GM23338 (cell line): ENCODE measurements around the gene RAD52. TPM values are rescaled to one million over a fixed set of nuclear protein-coding genes. Genes with fewer than 3 reads are reported as not detected.

Source experiments
- ATAC-seq: fragments of 200-7000 bp; cut with Tn5 transposase; 3 replicates; pipeline ENCODE4 v1.9.1; 2020
- DNase-seq: peaks from one replicate; pipeline ENCODE4 v3.0.0-alpha.2; 2015; ENCODE audit warnings: low spot score
- H2AFZ ChIP-seq: fragments of 200-600 bp; sonication (generic); 2 replicates; pipeline ENCODE4 v1.8.0; 2016; ENCODE audit warnings: antibody characterized with exemption, mild to moderate bottlenecking, moderate library complexity
- H3F3A ChIP-seq: fragments of 200-600 bp; sonication (generic); replicated peaks from 2 replicates; pipeline ENCODE4 v1.8.0; 2017; ENCODE audit warnings: antibody characterized with exemption, mixed run types, low read depth
- H3K27ac ChIP-seq: fragments of 200-600 bp; sonication (generic); 2 replicates; pipeline ENCODE4 v1.6.1; 2016; ENCODE audit warnings: low read depth
- H3K27me3 ChIP-seq: fragments of 200-600 bp; sonication (generic); 2 replicates; pipeline ENCODE4 v1.8.0; 2016; ENCODE audit warnings: mild to moderate bottlenecking, mixed run types, moderate library complexity; ENCODE audit not compliant: insufficient read depth
- H3K36me3 ChIP-seq: fragments of 200-600 bp; sonication (generic); 2 replicates; pipeline ENCODE4 v1.8.0; 2016; ENCODE audit warnings: mild to moderate bottlenecking; ENCODE audit not compliant: insufficient read depth
- H3K4me1 ChIP-seq: fragments of 200-600 bp; sonication (generic); 2 replicates; pipeline ENCODE4 v1.8.0; 2016; ENCODE audit warnings: mild to moderate bottlenecking, moderate library complexity; ENCODE audit not compliant: insufficient read depth
- H3K4me2 ChIP-seq: fragments of 200-600 bp; sonication (generic); 2 replicates; pipeline ENCODE4 v1.7.1; 2017; ENCODE audit warnings: mixed run types
- H3K4me3 ChIP-seq: fragments of 200-600 bp; sonication (generic); 2 replicates; pipeline ENCODE4 v1.6.1; 2016; ENCODE audit warnings: mixed run types
- H3K79me2 ChIP-seq: fragments of 200-600 bp; sonication (generic); replicated peaks from 2 replicates; pipeline ENCODE4 v1.8.0; 2017; ENCODE audit warnings: mild to moderate bottlenecking; ENCODE audit not compliant: insufficient read depth
- H3K9me2 ChIP-seq: fragments of 200-600 bp; sonication (generic); 2 replicates; pipeline ENCODE4 v1.8.0; 2017; ENCODE audit not compliant: insufficient read depth
- H4K20me1 ChIP-seq: fragments of 200-600 bp; sonication (generic); replicated peaks from 2 replicates; pipeline ENCODE4 v1.8.0; 2017; ENCODE audit warnings: mild to moderate bottlenecking; ENCODE audit not compliant: insufficient read depth
- H3K27ac Mint-ChIP-seq: 2 replicates; pipeline ENCODE4 v1.8.0; 2020; ENCODE audit warnings: inconsistent platforms, mild to moderate bottlenecking, moderate library complexity, mixed read lengths
- H3K27me3 Mint-ChIP-seq: 3 replicates; pipeline ENCODE4 v1.8.0; 2022; ENCODE audit warnings: low read depth, mild to moderate bottlenecking, moderate library complexity, mixed read lengths, inconsistent platforms; ENCODE audit not compliant: insufficient read depth, poor library complexity
- H3K36me3 Mint-ChIP-seq: 3 replicates; pipeline ENCODE4 v1.8.0; 2021; ENCODE audit warnings: low read depth, mild to moderate bottlenecking, inconsistent platforms, moderate library complexity, mixed read lengths
- H3K4me1 Mint-ChIP-seq: 3 replicates; pipeline ENCODE4 v1.8.0; 2020; ENCODE audit warnings: mild to moderate bottlenecking, inconsistent platforms, mixed read lengths
- H3K4me3 Mint-ChIP-seq: 3 replicates; pipeline ENCODE4 v1.8.0; 2021; ENCODE audit warnings: moderate library complexity, mild to moderate bottlenecking, inconsistent platforms, mixed read lengths
- H3K9me3 Mint-ChIP-seq: 3 replicates; pipeline ENCODE4 v1.8.0; 2020; ENCODE audit warnings: moderate library complexity, mild to moderate bottlenecking, inconsistent platforms, mixed read lengths
- CREB1 ChIP-seq: fragments of 250-450 bp; sonication (Bioruptor Pico); IDR thresholded peaks from 2 replicates; pipeline ENCODE4 v1.5.0; 2020; ENCODE audit warnings: low read depth, mild to moderate bottlenecking, moderate library complexity
- EZH2 ChIP-seq: fragments of 200-600 bp; sonication (generic); IDR thresholded peaks from one replicate; pipeline ENCODE4 v1.8.0; 2017; ENCODE audit warnings: antibody characterized with exemption, mild to moderate bottlenecking, low read depth; ENCODE audit not compliant: unreplicated experiment
- EZH2phosphoT487 ChIP-seq: fragments of 200-600 bp; sonication (generic); IDR thresholded peaks from one replicate; pipeline ENCODE4 v1.8.1; 2018; ENCODE audit warnings: antibody characterized with exemption; ENCODE audit not compliant: unreplicated experiment
- JUNB ChIP-seq: IDR thresholded peaks from one replicate; pipeline ENCODE4 v1.6.1; 2016; ENCODE audit warnings: antibody characterized with exemption; ENCODE audit not compliant: unreplicated experiment
- NANOG ChIP-seq: IDR thresholded peaks from 2 replicates; pipeline ENCODE4 v1.6.1; 2016; ENCODE audit warnings: antibody characterized with exemption, borderline replicate concordance
- POLR2AphosphoS5 ChIP-seq: IDR thresholded peaks from 2 replicates; pipeline ENCODE4 v1.6.1; 2016; ENCODE audit warnings: antibody characterized with exemption, low read depth
- STAT1 ChIP-seq: IDR thresholded peaks from one replicate; pipeline ENCODE4 v1.6.1; 2016; ENCODE audit warnings: antibody characterized with exemption; ENCODE audit not compliant: unreplicated experiment
- ZNF114 ChIP-seq: fragments of 250-450 bp; sonication (Bioruptor Pico); IDR thresholded peaks from 2 replicates; pipeline ENCODE4 v1.5.0; 2020; ENCODE audit warnings: mild to moderate bottlenecking, moderate library complexity
- ZNF331 ChIP-seq: fragments of 250-450 bp; sonication (Bioruptor Pico); IDR thresholded peaks from 2 replicates; pipeline ENCODE4 v1.5.0; 2020; ENCODE audit warnings: low read depth, mild to moderate bottlenecking, moderate library complexity
- polyA plus RNA-seq: library from polyadenylated mRNA; unstranded; fragments of >200 nt; fragmentation: Nextera tagmentation; extraction: Ambion mirVana; gene quantifications from 2 replicates; pipeline ENCODE4 v1.2.1, GENCODE V29; 2016
- total RNA-seq: library from RNA; depleted of rRNA; stranded (reverse); fragments of >200 nt; shearing (Covaris generic); gene quantifications from 2 replicates; pipeline ENCODE4 v1.2.3, GENCODE V29; 2014
- TF ChIP-seq, protein P1 (sequence below): fragments of 250-450 bp; sonication (Bioruptor Pico); IDR thresholded peaks from 2 replicates; pipeline ENCODE4 v1.5.0; 2020; ENCODE audit warnings: mild to moderate bottlenecking, moderate library complexity
- TF ChIP-seq, protein P2 (sequence below), 2 experiments: fragments of 200-600 bp in 1 of 2; sonication (generic) in 1 of 2; conservative IDR thresholded peaks; 2 replicates each; pipeline versions ENCODE4 v1.5.1 to v1.6.1; 2016 to 2017; ENCODE audit warnings: antibody characterized with exemption in 2 of 2, low read depth in 2 of 2, mild to moderate bottlenecking in 2 of 2, moderate library complexity in 1 of 2
- TF ChIP-seq, protein P3 (sequence below): IDR thresholded peaks from 2 replicates; pipeline ENCODE4 v1.6.1; 2016; ENCODE audit warnings: antibody characterized with exemption

Gene RAD52
- total and polyA plus RNA-seq, 2 experiments from 2014 or later, result 10.9 to 21.3 TPM

DNA sequence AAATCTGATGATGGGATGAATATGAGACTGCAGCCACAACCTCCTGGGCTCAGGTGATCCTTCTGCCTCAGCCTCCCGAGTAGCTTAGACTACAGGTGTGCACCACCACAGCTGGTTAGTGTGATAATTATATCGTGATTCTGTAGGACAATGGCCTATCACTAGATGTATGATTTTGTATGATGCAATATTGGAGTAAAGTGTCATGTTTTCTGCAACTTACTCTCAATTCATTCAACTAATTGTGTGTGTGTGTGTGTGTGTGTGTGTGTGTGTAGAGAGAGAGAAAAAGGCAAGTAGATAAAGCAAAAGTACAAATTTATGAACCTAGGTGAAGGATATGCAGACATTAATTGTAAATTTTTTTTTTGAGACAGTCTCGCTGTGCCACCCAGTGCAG, 10.7 kb downstream of the RAD52 start:
- no peak for TF ChIP-seq STAT1
- no peak for TF ChIP-seq EZH2phosphoT487
- no peak for TF ChIP-seq ZNF331 (CRISPR knock-in tag)
- TF ChIP-seq POLR2AphosphoS5, result no peak
- TF ChIP-seq CREB1 (CRISPR knock-in tag), result no peak
- TF ChIP-seq, protein P1, sequence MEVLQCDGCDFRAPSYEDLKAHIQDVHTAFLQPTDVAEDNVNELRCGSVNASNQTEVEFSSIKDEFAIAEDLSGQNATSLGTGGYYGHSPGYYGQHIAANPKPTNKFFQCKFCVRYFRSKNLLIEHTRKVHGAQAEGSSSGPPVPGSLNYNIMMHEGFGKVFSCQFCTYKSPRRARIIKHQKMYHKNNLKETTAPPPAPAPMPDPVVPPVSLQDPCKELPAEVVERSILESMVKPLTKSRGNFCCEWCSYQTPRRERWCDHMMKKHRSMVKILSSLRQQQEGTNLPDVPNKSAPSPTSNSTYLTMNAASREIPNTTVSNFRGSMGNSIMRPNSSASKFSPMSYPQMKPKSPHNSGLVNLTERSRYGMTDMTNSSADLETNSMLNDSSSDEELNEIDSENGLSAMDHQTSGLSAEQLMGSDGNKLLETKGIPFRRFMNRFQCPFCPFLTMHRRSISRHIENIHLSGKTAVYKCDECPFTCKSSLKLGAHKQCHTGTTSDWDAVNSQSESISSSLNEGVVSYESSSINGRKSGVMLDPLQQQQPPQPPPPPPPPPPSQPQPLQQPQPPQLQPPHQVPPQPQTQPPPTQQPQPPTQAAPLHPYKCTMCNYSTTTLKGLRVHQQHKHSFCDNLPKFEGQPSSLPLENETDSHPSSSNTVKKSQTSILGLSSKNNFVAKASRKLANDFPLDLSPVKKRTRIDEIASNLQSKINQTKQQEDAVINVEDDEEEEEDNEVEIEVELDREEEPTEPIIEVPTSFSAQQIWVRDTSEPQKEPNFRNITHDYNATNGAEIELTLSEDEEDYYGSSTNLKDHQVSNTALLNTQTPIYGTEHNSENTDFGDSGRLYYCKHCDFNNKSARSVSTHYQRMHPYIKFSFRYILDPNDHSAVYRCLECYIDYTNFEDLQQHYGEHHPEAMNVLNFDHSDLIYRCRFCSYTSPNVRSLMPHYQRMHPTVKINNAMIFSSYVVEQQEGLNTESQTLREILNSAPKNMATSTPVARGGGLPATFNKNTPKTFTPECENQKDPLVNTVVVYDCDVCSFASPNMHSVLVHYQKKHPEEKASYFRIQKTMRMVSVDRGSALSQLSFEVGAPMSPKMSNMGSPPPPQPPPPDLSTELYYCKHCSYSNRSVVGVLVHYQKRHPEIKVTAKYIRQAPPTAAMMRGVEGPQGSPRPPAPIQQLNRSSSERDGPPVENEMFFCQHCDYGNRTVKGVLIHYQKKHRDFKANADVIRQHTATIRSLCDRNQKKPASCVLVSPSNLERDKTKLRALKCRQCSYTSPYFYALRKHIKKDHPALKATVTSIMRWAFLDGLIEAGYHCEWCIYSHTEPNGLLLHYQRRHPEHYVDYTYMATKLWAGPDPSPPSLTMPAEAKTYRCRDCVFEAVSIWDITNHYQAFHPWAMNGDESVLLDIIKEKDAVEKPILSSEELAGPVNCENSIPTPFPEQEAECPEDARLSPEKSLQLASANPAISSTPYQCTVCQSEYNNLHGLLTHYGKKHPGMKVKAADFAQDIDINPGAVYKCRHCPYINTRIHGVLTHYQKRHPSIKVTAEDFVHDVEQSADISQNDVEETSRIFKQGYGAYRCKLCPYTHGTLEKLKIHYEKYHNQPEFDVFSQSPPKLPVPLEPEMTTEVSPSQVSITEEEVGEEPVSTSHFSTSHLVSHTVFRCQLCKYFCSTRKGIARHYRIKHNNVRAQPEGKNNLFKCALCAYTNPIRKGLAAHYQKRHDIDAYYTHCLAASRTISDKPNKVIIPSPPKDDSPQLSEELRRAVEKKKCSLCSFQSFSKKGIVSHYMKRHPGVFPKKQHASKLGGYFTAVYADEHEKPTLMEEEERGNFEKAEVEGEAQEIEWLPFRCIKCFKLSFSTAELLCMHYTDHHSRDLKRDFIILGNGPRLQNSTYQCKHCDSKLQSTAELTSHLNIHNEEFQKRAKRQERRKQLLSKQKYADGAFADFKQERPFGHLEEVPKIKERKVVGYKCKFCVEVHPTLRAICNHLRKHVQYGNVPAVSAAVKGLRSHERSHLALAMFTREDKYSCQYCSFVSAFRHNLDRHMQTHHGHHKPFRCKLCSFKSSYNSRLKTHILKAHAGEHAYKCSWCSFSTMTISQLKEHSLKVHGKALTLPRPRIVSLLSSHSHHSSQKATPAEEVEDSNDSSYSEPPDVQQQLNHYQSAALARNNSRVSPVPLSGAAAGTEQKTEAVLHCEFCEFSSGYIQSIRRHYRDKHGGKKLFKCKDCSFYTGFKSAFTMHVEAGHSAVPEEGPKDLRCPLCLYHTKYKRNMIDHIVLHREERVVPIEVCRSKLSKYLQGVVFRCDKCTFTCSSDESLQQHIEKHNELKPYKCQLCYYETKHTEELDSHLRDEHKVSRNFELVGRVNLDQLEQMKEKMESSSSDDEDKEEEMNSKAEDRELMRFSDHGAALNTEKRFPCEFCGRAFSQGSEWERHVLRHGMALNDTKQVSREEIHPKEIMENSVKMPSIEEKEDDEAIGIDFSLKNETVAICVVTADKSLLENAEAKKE, result no peak
- TF ChIP-seq, protein P2, sequence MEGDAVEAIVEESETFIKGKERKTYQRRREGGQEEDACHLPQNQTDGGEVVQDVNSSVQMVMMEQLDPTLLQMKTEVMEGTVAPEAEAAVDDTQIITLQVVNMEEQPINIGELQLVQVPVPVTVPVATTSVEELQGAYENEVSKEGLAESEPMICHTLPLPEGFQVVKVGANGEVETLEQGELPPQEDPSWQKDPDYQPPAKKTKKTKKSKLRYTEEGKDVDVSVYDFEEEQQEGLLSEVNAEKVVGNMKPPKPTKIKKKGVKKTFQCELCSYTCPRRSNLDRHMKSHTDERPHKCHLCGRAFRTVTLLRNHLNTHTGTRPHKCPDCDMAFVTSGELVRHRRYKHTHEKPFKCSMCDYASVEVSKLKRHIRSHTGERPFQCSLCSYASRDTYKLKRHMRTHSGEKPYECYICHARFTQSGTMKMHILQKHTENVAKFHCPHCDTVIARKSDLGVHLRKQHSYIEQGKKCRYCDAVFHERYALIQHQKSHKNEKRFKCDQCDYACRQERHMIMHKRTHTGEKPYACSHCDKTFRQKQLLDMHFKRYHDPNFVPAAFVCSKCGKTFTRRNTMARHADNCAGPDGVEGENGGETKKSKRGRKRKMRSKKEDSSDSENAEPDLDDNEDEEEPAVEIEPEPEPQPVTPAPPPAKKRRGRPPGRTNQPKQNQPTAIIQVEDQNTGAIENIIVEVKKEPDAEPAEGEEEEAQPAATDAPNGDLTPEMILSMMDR (conservative IDR thresholded peaks at IDR 0.05; ENCODE audit: low read depth in 2 of 2), result no peak
- no peak for TF ChIP-seq NANOG
- TF ChIP-seq ZNF114 (CRISPR knock-in tag), result no peak
- TF ChIP-seq, protein P3, sequence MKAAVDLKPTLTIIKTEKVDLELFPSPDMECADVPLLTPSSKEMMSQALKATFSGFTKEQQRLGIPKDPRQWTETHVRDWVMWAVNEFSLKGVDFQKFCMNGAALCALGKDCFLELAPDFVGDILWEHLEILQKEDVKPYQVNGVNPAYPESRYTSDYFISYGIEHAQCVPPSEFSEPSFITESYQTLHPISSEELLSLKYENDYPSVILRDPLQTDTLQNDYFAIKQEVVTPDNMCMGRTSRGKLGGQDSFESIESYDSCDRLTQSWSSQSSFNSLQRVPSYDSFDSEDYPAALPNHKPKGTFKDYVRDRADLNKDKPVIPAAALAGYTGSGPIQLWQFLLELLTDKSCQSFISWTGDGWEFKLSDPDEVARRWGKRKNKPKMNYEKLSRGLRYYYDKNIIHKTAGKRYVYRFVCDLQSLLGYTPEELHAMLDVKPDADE, result no peak
- TF ChIP-seq EZH2, result no peak
- no peak for TF ChIP-seq JUNB
- Histone ChIP-seq H3K79me2 (peaks cover 69% of the 10 kb centered on the region), H3K36me3 (no peaks in the 10 kb centered on the region; the same call in 1 of the 2 replicates), H3K4me3 (no peak overlapping the region), H2AFZ (no peak overlapping the region), H4K20me1 (peaks cover 8% of the 10 kb centered on the region; the same call in 1 of the 2 replicates), H3K9me2 (no peaks in the 10 kb centered on the region), H3K4me1 (no peaks in the 10 kb centered on the region), H3K27ac (no peak overlapping the region), H3K4me2 (no peak overlapping the region), H3K27me3 (no peaks in the 10 kb centered on the region), H3F3A (no peaks in the 10 kb centered on the region)
- H3K27ac Mint-ChIP-seq, result no peak overlapping the region
- peaks cover 54% of the 10 kb centered on the region for H3K36me3 Mint-ChIP-seq
- H3K4me3 Mint-ChIP-seq, result no peak overlapping the region
- DNase-seq, result no peak
- H3K27me3 Mint-ChIP-seq, result peaks cover 2% of the 10 kb centered on the region
- H3K9me3 Mint-ChIP-seq, result no peaks in the 10 kb centered on the region; the same call in 1 of the 3 replicates
- no peaks in the 10 kb centered on the region for H3K4me1 Mint-ChIP-seq
- ATAC-seq, result no peak
